HG03097 (cell line): ENCODE data around the gene CCDC50.

ENCODE experiments used
- ATAC-seq: cut with Tn5 transposase; IDR thresholded peaks from one replicate; pipeline ENCODE4 v1.9.1; 2021; ENCODE audit not compliant: unreplicated experiment, low FRiP score

CCDC50 gene

DNA sequence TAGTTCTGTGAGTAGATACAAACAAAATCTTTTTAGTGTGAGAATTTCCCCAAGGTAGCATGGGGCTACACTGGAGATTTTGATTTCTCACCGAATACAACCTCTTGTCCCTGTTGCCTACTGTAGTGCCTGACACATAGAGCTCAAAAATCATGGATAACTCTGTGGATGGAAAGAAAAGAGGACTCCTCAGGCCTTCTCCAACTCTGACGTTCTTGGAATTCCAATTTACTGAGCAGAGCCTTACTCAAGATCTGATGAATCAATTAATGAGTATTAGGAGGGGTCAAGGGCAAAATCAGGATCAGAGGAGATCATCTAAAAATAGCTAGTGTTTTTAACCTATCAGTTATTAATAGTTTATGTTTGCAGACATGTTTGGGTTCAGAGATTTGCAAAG is 85.1 kb downstream of the CCDC50 start:
- no peak for ATAC-seq

DNA sequence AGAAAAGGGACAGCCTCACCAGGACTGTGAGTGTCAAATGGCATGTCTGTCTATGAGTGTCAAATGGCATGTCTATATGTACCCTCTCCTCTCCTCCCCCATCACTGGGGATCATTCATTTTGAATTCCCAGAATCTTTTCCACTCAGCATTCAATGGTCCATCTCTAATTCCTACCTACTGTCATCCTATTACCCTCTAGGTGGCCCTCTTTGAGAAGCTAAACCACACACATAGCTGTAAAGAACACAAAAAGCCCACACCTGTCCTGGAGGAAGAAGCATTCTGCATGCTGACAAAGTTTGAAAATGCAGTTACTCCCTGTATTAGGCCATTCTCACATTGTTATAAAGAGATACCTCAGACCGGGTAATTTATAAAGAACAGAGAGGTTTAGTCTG is 85.5 kb downstream of the CCDC50 start:
- no peak for ATAC-seq

DNA sequence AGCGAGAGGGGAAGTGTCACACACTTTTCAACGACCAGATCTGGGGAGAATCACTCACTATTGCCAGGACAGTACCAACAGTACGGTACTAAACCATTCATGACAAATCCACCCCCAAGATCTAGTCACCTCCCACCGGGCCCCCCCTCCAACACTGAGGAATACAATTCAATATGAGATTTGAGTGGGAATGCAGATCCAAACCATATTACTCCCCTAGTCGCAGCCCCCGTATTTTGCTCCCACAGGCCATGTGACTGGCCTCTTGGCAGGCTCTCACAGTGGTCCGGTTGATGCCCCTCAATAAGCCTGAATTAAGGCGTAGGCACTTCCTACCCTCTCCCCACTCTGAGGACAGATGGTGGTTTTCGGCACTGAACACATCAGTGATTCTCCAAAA is 86.4 kb downstream of the CCDC50 start:
- no peak for ATAC-seq

DNA sequence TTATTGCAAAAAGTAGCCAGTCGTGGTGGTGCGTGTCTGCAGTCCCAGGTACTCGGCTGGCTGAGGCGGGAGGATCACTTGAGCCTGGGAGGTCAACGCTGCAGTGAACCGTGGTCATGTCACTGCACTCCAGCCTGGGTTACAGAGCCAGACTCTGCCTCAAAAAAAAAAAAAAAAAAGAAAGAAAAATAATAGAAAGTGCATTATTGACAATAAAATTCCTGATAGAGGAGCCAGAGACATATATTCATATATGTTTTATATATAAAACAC is 88.2 kb downstream of the CCDC50 start:
- ATAC-seq = no peak

DNA sequence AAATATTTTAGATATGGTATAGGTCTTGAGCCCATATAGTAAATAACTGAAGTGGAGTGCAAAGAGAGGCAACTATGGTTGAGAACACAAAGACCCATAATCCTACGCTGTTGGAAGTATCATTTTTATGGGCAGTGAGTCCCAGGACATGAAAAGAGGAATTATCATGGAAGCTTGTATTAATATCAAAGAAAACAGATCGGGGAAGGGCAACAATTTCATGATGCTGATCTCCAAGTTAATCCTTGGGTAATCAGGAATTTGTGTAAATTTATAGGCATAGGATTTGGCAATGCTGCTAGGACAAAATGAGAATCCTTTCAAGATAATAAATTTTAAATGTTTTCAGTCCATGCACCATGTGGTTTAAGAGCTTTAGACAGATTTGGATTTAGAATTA is 91.6 kb downstream of the CCDC50 start:
- ATAC-seq = no peak

DNA sequence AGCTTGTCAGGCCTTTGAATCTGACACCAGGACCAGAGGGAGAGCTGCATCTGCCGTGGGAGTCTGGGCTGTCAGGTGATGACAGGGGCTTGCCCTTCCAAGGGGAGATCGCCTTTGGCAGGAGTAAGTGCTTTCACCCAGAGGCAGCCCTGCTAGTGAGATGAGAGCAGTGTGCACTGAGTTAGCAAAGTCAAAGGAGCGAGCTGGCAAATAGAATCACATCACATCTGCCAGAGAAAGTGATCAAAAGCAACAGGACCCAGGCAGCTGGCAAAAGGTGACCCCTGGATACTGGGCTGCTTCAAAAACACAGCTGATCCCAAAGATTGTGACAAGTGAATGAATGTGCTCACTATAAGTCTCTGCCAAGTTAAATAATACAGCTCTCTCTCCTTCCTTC is 95.7 kb downstream of the CCDC50 start:
- ATAC-seq = no peak

DNA sequence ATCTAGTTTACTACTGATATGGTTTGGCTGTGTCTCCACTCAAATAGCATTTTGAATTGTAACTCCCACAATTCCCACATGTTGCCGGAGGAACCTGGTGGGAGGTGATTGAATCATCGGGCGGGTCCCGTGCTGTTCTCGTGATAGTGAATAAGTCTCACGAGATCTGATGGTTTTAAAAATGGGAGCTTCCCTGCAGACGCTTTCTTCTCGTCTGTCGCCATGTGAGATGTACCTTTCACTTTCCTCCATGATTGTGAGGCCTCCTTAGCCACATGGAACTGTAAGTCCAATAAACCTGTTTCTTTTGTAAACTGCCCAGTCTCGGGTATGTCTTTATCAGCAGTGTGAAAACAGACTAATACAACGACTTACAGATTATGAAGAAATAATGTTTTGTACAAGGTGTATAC is 96.1 kb downstream of the CCDC50 start:
- no peak for ATAC-seq

DNA sequence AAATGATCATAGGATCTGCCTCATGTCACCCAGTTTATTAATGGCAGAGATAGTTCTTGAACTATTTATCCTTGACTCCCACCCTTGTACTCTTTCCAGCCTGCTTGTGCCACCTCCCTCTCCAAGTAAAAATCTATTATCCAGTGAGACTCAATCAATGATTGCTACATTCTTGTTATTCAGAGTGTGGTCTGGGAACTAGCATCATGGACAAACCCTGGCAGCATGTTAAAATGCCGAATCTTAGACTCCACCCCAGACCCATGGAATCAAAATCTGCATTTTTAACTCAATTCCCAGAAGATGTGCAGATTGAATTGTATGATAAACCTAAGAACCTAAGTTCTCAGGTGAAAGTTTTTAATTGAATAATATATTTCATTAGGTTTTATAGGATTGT is 97.1 kb downstream of the CCDC50 start:
- no peak for ATAC-seq

DNA sequence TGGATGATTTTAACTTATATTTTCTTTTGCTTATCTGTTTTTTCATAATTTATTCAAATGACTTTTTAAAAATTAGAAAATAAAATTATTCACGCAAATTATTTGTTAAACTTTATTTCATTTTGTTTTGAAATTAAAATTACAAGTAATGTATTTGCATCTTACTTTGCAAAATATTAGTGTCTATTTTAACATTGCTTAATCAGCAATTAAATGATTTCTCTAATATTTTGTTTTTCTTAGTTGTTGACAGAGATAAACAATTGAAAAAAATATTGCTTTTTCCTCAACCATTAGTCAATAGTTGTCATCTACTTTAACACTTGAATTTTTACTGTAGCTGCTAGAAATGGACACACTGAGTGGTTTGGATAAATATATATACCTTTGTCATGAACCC is 99.0 kb downstream of the CCDC50 start:
- no peak for ATAC-seq

DNA sequence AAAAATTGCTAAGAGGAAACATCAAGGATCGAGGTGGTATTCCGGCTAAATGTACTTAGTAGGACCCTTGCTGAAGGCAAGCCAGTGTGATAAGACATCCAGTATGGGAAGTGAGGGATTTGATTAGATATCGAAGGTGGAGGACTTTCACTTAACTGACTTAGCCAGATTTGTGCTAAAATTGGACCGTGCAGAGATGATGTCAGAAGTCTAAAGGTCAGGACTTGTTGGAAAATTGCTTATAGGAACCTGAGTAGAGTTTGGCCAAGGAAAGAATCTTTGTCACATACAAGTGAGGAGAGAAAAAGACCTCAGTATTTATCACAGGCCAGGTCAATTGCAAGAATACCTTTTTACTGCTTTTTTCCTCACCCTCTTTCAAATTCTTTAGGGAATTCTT is 100.9 kb downstream of the CCDC50 start:
- ATAC-seq = no peak

DNA sequence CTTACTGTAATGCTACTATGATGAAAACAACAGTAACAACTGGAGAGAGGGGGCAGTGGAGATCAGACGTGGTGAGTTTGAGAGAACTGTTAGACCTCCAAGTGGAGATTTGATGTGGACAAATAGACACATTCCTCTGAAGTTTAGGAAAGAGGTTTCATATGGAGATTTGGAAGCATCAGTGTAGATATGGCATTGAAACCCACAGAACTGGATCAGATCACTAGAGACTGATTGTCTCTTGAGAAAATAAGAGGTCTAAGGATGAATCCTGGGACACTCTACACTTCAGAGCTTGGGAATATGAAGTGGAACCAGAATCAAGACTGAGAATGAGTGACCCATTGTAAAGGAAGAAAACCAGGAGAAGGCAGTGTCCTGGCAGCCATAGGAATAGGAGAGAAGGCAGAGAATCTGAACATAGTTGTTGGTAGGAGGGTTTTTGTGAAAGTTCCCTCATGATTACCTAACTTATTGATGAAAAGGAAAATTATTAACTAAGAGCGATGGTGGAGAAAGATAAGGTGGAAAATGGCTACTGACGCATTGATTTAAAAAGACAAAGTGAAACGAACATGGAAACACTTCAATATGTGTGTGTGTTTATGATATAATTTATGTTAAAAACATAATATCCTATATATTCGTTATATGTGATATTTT is 102.1 kb downstream of the CCDC50 start:
- no peak for ATAC-seq

DNA sequence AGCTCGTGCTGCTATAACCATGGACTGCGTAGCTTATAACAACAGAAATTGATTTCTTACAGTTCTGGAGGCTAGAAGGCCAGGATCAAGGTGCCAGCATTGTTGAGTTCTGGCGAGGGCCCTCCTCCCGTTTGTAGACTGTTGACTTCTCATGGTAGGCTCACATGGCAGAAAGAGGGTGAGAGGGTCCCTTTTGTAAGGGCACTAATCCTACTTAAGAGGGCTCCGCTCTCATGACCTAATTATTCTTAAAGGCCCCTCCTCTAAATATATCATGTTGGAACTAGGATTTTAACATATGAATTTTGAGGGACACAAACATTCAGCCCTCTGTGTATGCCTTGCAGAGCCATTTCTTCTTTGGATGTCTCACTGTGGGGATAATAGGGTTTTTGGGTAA is 103.0 kb downstream of the CCDC50 start:
- ATAC-seq = no peak

DNA sequence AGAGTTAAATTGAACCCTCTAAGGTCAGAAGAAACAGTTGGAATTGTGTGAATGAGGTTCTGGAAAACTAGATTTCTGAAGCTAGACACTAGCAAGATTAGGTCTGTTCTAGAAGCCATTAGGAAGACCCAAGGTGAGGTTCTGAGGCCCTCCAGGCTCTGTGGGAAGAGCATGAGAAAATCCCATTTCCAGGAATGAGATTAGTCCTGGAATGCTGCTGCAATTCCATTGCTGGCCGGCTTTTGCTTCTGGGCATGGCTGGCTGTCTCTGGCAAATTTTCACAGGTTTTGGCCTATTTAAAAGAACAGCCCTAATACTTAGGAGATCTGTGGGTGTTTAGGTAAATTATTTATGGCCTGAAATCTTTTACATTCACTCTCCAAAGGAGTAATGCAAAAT is 104.8 kb downstream of the CCDC50 start:
- no peak for ATAC-seq

DNA sequence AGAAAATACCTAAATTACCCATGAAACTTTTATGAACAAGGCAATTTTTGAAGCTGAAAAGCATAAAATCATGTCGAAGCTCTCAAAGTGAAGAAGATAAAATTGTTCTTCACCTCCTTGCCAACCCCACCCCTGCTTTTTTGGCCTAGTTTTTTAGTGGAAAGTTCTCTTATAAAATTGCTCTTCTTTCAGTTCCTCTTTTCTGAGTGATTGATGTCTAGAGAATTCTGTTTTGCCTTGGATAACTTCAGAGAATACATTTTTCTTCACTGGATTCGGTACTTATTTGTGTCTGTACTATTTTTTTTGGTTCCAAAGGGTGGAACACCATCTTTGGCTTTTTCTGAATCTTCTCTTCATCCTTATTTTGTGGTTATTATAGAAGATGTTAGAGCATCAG is 106.8 kb downstream of the CCDC50 start:
- no peak for ATAC-seq

DNA sequence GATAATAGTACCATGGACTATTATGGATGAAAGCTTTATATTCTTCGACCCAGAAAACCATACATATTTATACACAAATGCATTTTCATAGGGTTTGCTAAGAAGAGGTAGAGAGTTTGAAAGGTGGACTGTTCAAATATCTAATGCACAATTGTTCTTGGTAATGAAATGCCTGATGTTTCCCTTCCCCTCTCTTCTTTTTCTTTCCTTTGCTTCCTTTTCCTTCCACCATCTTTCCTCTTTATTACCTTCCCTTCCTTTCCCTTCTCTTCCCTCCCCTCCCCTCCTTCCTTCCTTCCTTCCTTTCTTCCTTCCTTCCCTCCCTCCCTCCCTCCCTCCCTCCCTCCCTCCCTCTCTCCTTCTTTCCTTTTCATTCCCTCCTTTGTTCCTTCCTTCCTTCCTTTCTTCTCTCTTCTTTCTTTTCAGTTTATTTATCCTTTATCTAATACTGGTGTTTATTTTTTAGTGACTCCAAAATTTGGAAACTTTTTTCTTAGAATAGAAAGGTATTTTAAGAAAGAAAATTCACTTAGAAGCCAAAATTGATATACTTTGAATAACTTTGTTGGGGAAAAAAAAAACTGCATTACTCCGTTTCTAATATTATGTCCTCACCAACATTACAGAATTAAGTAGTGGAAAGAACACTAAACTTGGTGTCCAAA is 109.1 kb downstream of the CCDC50 start:
- ATAC-seq = no peak

DNA sequence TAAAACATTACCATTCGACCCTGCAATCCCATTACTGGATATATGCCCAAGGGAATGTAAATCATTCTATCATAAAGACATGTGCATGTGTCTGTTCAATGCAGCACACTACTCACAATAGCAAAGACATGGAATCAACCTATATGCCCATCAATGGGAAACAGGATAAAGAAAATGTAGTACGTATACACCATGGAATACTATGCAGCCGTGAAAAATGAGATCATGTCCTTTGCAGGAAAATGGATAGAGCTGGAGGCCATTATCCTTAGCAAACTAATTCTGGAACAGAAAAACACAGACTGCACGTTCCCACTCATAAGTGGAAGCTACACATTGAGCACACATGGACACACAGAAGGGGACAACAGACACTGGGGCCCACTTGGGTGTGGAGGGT is 111.3 kb downstream of the CCDC50 start:
- ATAC-seq = no peak

DNA sequence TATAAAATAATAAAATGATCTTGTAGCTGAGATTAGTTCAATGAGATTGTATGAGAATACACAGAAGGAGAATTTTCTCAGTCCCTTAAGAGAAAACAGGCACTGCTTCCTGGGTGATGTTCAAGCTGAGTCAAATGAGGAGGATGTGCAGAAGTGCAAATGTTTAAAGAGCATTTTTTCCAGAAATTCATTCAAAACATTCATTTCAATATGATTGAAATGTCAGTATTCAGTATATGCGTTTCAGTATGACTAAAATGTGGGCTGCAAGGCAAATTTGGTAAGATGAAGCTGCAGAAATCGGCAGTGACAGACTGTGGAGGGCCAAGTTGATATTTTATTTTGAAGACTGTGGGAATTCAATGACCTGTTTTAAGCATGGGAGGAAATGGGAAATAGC is 112.5 kb downstream of the CCDC50 start:
- no peak for ATAC-seq

DNA sequence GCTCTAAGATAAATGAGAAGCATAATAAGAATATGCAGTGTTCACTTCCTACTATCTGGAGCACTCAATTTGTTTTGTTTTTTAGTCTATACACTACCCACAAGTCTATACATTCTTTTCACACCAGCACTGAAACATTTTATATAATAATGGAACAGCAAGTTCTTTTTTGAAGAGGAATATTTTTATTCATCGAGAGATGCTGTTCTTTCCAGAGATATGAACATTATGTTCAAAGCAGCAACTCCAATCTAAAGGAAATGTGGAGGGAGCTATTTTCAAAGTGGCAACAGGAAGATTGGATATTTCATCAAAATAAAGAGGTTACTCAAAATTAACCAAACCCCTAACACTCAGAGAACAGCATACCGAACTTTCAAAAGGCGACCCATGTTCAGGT is 115.4 kb downstream of the CCDC50 start:
- ATAC-seq = no peak
